Left ventricle myocardium inferior (tissue), 1 donor: ENCODE measurements around the gene PRM3. TPM values are rescaled to one million over a fixed set of nuclear protein-coding genes. Genes with fewer than 3 reads are reported as not detected.

Experiments used
- DNase-seq: peaks from one replicate; pipeline ENCODE4 v3.0.0-alpha.2; 2020
- H3K27ac ChIP-seq: fragments of 200-600 bp; replicated peaks from 2 replicates; pipeline ENCODE4 v1.8.0; 2021
- H3K27me3 ChIP-seq: fragments of 200-600 bp; 2 replicates; pipeline ENCODE4 v1.8.0; 2021; ENCODE audit warnings: low read depth
- H3K36me3 ChIP-seq: fragments of 200-600 bp; 2 replicates; pipeline ENCODE4 v1.8.0; 2021
- H3K4me1 ChIP-seq: fragments of 200-600 bp; 2 replicates; pipeline ENCODE4 v1.8.0; 2021
- H3K4me3 ChIP-seq: fragments of 200-600 bp; 2 replicates; pipeline ENCODE4 v1.8.0; 2021; ENCODE audit warnings: mild to moderate bottlenecking, moderate library complexity
- H3K9me3 ChIP-seq: fragments of 200-600 bp; replicated peaks from 2 replicates; pipeline ENCODE4 v1.8.0; 2021
- intact Hi-C: fragments of 100-400 bp; cut with micrococcal nuclease; formaldehyde crosslinking; loops from one replicate; pipeline ENCODE4 v1.11.0; 2022
- total RNA-seq: library from RNA; stranded (reverse); fragmentation: NEBNext Ultra II Directional; extraction: Animal tissue kit (Norgen Biotek cat#: 25700); gene quantifications from one replicate; pipeline ENCODE4 v1.2.1, GENCODE V29; 2021
- TF ChIP-seq, protein P1 (sequence below): fragments of 200-600 bp; IDR thresholded peaks from 2 replicates; pipeline ENCODE4 v1.8.0; 2021; ENCODE audit warnings: antibody characterized with exemption, mild to moderate bottlenecking, borderline replicate concordance
- donor health status: DM: no; HTN: yes; CAD: no; lungs with severe emphysema.

The PRM3 gene
- total RNA-seq, 1 donor from 2014 or later = not detected

DNA sequence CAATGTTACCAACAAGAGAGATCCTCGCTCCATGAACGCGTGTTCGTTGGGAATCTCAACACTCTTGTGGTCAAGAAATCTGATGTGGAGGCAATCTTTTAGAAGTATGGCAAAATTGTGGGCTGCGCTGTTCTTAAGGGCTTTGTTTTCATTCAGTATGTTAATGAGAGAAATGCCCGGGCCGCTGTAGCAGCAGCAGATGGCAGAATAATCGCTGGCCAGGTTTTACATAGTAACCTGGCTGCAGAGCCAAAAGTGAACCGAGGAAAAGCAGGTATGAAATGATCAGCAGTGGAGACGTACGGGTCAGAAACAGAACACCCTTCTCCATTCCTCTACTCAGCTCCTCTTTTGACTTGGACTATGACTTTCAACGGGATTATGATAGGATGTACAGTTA lies 30.8 kb downstream of the PRM3 start:
- Histone ChIP-seq H3K4me1 (peaks cover 7% of the 10 kb centered on the region), H3K4me3 (no peak overlapping the region), H3K36me3 (no peaks in the 10 kb centered on the region), H3K27ac (no peak overlapping the region), H3K9me3 (no peaks in the 10 kb centered on the region), H3K27me3 (no peaks in the 10 kb centered on the region)
- no peak for DNase-seq
- TF ChIP-seq, protein P1, sequence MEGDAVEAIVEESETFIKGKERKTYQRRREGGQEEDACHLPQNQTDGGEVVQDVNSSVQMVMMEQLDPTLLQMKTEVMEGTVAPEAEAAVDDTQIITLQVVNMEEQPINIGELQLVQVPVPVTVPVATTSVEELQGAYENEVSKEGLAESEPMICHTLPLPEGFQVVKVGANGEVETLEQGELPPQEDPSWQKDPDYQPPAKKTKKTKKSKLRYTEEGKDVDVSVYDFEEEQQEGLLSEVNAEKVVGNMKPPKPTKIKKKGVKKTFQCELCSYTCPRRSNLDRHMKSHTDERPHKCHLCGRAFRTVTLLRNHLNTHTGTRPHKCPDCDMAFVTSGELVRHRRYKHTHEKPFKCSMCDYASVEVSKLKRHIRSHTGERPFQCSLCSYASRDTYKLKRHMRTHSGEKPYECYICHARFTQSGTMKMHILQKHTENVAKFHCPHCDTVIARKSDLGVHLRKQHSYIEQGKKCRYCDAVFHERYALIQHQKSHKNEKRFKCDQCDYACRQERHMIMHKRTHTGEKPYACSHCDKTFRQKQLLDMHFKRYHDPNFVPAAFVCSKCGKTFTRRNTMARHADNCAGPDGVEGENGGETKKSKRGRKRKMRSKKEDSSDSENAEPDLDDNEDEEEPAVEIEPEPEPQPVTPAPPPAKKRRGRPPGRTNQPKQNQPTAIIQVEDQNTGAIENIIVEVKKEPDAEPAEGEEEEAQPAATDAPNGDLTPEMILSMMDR = no peak
- intact Hi-C loops = no loop called here

DNA sequence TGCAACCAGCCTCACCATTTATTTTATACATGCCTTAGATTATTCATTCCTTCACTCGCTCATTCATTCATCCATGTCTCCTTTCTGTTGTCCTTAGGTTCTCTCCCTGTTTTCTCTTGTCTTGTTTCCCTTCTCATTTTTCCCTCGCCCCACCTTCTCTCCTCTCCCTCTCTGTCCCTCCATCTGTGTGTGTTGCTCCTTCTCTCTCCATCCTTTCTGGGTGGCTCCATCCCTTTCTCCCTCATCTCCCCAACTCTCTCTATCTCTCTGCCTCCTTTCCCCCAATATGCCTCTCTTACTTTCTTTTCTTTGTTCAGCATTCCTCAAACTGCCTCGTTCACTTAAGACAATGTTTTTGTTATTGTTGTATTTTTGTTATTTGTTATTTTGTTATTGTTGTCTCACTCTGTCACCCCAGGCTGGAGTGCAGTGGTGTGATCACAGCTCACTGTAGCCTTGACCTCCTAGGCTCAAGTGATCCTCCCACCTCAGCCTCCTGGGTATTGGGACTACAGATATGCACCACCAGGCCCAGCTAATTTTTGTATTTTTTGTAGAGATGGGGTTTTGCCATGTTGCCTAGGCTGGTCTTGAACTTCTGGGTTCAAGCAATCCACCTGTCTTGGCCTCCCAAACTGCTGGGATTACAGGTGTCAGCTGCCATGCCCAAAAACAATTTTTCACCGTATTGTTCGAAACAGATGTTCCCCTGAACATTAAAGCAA lies 31.8 kb downstream of the PRM3 start:
- intact Hi-C loops = no loop called here
- H3K4me3 ChIP-seq = no peak overlapping the region
- DNase-seq = no peak
- H3K27ac ChIP-seq = peak overlapping the region; percentile 86
- TF ChIP-seq, protein P1 = no peak
- H3K36me3 ChIP-seq = no peaks in the 10 kb centered on the region
- H3K9me3 ChIP-seq = no peaks in the 10 kb centered on the region
- H3K4me1 ChIP-seq = peaks cover 7% of the 10 kb centered on the region
- no peaks in the 10 kb centered on the region for H3K27me3 ChIP-seq

DNA sequence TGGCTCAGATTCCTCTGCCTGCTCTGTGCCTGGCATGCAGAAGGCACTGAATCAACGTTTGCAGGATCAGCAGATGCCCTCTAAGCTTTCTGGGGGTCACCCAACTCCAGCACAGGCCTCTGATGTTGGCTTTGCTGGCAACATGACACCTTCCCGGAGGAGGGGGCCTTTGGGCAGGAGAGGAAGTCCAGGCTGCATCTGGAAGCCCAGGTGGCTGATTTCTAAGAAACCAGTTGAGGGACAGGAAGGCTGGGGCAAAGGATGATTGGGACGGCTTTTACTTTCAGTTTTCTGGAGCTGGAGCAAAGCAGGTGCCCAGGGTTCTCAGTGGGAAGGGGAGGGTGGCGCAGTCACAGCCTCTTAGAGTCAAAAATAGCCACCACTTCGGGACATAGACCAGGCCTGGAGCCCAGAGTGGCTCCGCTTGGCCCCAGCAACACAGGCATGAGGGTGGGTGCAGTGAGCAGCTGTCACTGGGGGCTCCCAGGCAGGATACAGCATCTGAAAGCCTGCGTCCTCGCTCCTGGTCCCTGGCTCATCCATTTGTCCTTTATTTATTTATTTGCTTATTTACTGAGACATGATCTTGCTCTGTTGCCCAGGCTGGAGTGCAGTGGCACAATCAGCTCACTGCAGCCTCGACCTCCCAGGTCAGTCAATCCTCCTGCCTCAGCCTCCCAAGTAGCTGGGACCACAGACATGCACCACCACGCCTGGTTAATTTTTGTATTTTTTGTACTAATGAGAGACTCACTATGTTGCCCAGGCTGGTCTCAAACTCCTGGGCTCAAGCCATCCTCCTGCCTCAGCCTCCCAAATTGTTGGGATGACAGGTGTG lies 32.6 kb downstream of the PRM3 start:
- DNase-seq = peak; percentile 51
- Histone ChIP-seq H3K4me1 (peaks cover 7% of the 10 kb centered on the region), H3K9me3 (no peaks in the 10 kb centered on the region), H3K27me3 (no peaks in the 10 kb centered on the region), H3K4me3 (peak overlapping the region; percentile 50), H3K36me3 (no peaks in the 10 kb centered on the region), H3K27ac (peak overlapping the region; percentile 86)
- intact Hi-C loops = no loop called here
- TF ChIP-seq, protein P1 = no peak

DNA sequence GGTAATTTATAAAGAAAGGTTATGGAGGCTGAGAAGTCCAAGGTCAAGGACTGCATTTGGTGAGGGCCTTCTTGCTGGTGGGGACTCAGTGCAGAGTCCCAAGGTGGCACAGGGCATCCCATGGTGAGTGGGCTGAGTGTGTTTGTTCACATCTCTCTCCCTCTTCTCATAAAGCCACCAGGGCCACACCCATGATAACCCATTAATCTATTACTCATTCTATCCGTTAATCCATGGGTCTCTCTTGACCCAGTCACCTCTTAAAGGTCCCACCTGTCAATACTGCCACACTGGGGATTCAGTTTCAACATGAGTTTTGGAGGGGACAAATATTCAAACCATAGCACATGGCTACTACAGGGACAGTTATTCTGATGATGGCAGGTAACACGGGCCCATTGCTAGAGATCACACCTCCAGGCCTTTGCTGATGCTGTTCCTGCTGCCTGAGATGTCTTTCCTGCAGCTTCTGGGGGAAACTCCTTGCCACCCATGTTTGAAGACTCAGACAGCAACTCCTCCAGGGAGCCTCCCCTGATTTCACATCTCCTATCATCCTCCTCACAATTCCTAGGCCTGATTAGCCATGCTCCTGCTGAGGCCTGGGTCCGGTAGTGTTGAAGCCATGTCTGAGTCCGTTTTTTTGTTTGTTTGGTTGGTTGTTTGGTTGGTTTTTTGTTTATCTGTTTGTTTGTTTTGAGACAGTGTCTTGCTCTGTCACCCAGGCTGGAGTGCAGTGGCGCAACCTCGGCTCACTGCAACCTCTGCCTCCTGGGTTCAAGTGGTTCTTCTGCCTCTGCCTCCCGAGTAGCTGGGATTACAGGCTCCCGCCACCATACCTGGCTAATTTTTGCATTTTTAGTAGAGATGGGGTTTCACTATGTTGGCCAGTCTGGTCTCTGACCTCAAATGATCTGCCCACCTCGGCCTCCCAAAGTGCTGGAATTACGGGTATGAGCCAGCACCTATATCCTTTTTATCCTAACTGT lies 33.5 kb downstream of the PRM3 start:
- TF ChIP-seq, protein P1 = no peak
- DNase-seq = no peak
- peak overlapping the region; percentile 86 for H3K27ac ChIP-seq
- intact Hi-C loops = no loop called here
- H3K4me1 ChIP-seq = peaks cover 7% of the 10 kb centered on the region
- no peaks in the 10 kb centered on the region for H3K27me3 ChIP-seq
- peak overlapping the region; percentile 50 for H3K4me3 ChIP-seq
- no peaks in the 10 kb centered on the region for H3K36me3 ChIP-seq
- H3K9me3 ChIP-seq = no peaks in the 10 kb centered on the region
